ENCODE data around the gene NRP1. TPM values are rescaled to one million over a fixed set of nuclear protein-coding genes. Genes with fewer than 3 reads are reported as not detected.
"Not testable (repeated sequence)": the region's sequence is repeated elsewhere in the genome, so short reads cannot be mapped to it uniquely, and the experiment has no call there.

NRP1 gene
- total RNA-seq, 3 donors from 2014 or later: 12.3 to 52.3 (median 33.2) TPM

- H3K9me3 ChIP-seq: no peaks in the 10 kb centered on the region
- no peaks in the 10 kb centered on the region for H3K36me3 ChIP-seq (ENCODE audit: low read depth)
- no peak for ATAC-seq
- intact Hi-C loops (cut with DNase I, micrococcal nuclease): no loop called here
- no peak for TF ChIP-seq CTCF (IDR thresholded peaks at IDR 0.05)
- H3K4me3 ChIP-seq: no peak overlapping the region
- DNase-seq: no peak
- H3K4me1 ChIP-seq (ENCODE audit: low read depth): no peaks in the 10 kb centered on the region
Measured at GRCh38 chr10:33302208-33302829, 32.1 kb downstream of the NRP1 start.

GRCh38 chr10:33301097-33301789 is 33.2 kb downstream of the NRP1 start:
- H3K4me1 ChIP-seq (ENCODE audit: low read depth): no peaks in the 10 kb centered on the region
- ATAC-seq: peak; percentile 69
- no peak for DNase-seq
- H3K4me3 ChIP-seq: no peak overlapping the region
- no peaks in the 10 kb centered on the region for H3K9me3 ChIP-seq
- intact Hi-C loops (cut with DNase I, micrococcal nuclease): no loop called here
- H3K36me3 ChIP-seq (ENCODE audit: low read depth): no peaks in the 10 kb centered on the region
- no peak for TF ChIP-seq CTCF (IDR thresholded peaks at IDR 0.05)

GRCh38 chr10:33300544-33300943 is 33.9 kb downstream of the NRP1 start:
- H3K9me3 ChIP-seq; intact Hi-C loops (cut with DNase I, micrococcal nuclease); ATAC-seq; H3K4me3 ChIP-seq; H3K36me3 ChIP-seq (ENCODE audit: low read depth); H3K4me1 ChIP-seq (ENCODE audit: low read depth); DNase-seq: not testable (repeated sequence)

GRCh38 chr10:33298893-33299292 is 35.6 kb downstream of the NRP1 start:
- DNase-seq: no peak
- no peaks in the 10 kb centered on the region for H3K9me3 ChIP-seq
- H3K4me1 ChIP-seq (ENCODE audit: low read depth): no peaks in the 10 kb centered on the region
- H3K4me3 ChIP-seq: no peak overlapping the region
- no peaks in the 10 kb centered on the region for H3K36me3 ChIP-seq (ENCODE audit: low read depth)
- TF ChIP-seq CTCF (IDR thresholded peaks at IDR 0.05): no peak
- ATAC-seq: no peak
- intact Hi-C loops (cut with DNase I, micrococcal nuclease): no loop called here

GRCh38 chr10:33298110-33298509 is 36.4 kb downstream of the NRP1 start:
- H3K4me1 ChIP-seq (ENCODE audit: low read depth): no peaks in the 10 kb centered on the region
- ATAC-seq: no peak
- no peak overlapping the region for H3K4me3 ChIP-seq
- no peak for TF ChIP-seq CTCF (IDR thresholded peaks at IDR 0.05)
- H3K9me3 ChIP-seq: no peaks in the 10 kb centered on the region
- intact Hi-C loops (cut with DNase I, micrococcal nuclease): no loop called here
- H3K36me3 ChIP-seq (ENCODE audit: low read depth): no peaks in the 10 kb centered on the region
- DNase-seq: no peak

- Histone ChIP-seq H3K4me1 (ENCODE audit: low read depth) (no peaks in the 10 kb centered on the region), H3K9me3 (no peaks in the 10 kb centered on the region), H3K4me3 (no peak overlapping the region), H3K36me3 (ENCODE audit: low read depth) (no peaks in the 10 kb centered on the region)
- intact Hi-C loops (cut with DNase I, micrococcal nuclease): no loop called here
- no peak for TF ChIP-seq CTCF (IDR thresholded peaks at IDR 0.05)
- ATAC-seq: no peak
- no peak for DNase-seq
Measured at GRCh38 chr10:33295851-33296250, 38.6 kb downstream of the NRP1 start.

Data from mucosa of descending colon (tissue), 3 donors.